ENCODE results near the gene POC1A. TPM values are rescaled to one million over a fixed set of nuclear protein-coding genes. Genes with fewer than 3 reads are reported as not detected.

POC1A gene
- total and polyA plus RNA-seq, 7 donors, result 0.66 to 15.8 (median 1.7) TPM

DNA sequence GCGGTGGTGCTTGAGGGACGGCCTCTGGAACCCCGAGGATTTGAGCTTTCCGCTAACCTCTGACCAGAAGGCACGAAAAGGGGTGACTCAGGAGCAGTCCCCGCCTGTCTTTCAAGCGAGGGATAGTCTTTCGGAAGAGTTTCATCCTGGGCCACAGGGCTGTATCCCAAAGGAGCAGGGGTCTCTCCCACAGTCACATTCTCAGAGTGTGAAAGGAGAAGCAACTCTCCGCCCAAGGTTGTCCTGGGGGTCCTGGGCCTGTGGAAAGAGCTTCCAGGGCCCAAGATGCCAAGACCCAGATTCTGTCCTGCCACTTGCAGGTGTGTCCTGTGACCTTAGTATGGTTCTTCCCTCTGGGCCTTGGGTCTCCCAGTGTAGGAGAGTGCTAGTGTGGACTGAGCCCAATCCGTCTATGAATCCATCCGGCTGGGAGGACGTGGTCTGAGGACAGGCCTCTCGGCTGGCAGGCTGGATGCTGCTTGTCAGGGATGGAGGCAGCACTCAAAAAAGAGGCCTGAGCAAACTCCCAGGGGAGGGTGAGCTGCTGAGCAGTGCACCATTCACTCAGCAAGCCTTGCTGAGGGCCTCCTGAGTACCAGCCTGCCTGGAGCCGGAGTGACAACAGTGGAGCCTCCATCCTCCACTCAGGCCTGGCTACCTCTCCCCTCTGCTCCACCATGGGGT, 96.3 kb downstream of the POC1A start:
- Histone ChIP-seq H3K9me3 (no peaks in the 10 kb centered on the region), H3K36me3 (peaks cover 0 to 6% (median 2%) of the 10 kb centered on the region in 4 donors), H3K27me3 (no peaks in the 10 kb centered on the region), H3K4me1 (peaks cover 0 to 46% (median 33%) of the 10 kb centered on the region in 4 donors), H3K27ac (peak overlapping the region; percentile 48 to 92 (median 69)), H3K4me3 (peak overlapping the region; percentile 33 to 83 (median 71))
- DNase-seq, result no peak
- 53 to 68% methylated on average over 14 of the region's 14 CpGs for WGBS, 2 donors
- TF ChIP-seq POLR2A (IDR thresholded peaks at IDR 0.05), result no peak
- no peak for TF ChIP-seq EP300 (IDR thresholded peaks at IDR 0.05)
- intact Hi-C loops (cut with DNase I), result loop anchor here (1.0 to 5.0 kb wide), 4 partner anchors 57 to 139 kb away; partner anchors contain the start of genes ALAS1, PARP3 and POC1A

- DNase-seq, result peak; percentile 100
- Histone ChIP-seq H3K27me3 (no peaks in the 10 kb centered on the region), H3K4me3 (peak overlapping the region; percentile 51 to 83 (median 71)), H3K36me3 (peaks cover 0 to 8% (median 2%) of the 10 kb centered on the region in 4 donors), H3K27ac (peak overlapping the region; percentile 88 to 94 (median 91)), H3K4me1 (peaks cover 0 to 45% (median 40%) of the 10 kb centered on the region in 4 donors), H3K9me3 (no peaks in the 10 kb centered on the region)
- WGBS, 2 donors, result 1% methylated on average over 55 of the region's 55 CpGs
- intact Hi-C loops (cut with DNase I), result loop anchor here (1.0 to 5.0 kb wide), 4 partner anchors 56 to 140 kb away; partner anchors contain the start of genes ALAS1, PARP3 and POC1A
- TF ChIP-seq CTCF (IDR thresholded peaks at IDR 0.05), result no peak
- peak in 1 of 4 donors; percentile 49 for TF ChIP-seq EP300 (IDR thresholded peaks at IDR 0.05)
- TF ChIP-seq POLR2AphosphoS5 (IDR thresholded peaks at IDR 0.05), result peak in 2 of 4 donors; percentile 57 to 79
Observed at GRCh38 chr3:52056968-52057811, 97.0 kb downstream of the POC1A start.

DNA sequence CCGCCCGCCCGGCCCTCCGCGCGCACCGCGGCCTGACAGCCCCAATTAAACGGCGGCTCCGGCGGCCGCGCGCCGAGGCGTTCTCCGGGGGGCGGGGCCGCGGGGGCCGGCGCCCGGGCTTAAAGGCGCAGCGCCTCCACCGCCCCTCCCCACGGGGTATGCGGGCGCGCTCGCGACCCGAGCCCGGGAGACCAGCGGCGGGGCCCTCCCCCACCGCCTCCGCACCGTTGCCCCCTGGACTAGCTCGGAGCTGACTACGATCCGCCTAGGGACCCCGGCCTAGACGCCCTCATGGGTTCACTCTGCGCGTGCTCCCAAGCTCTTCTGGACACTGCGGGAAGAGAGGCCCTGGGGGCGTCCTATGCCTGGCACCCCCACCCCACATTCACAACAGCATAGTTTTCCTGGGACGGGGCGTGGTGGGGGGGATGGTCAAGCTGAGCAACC, 97.7 kb downstream of the POC1A start, which contains the start of gene DUSP7:
Gene DUSP7 (minus strand): TSS at position 51 of the 447 bp plus-strand sequence. CDS start 205 bp downstream, outside the sequence.
- Histone ChIP-seq H3K36me3 (peaks cover 0 to 14% (median 4%) of the 10 kb centered on the region in 4 donors), H3K4me1 (peaks cover 0 to 51% (median 47%) of the 10 kb centered on the region in 4 donors), H3K9me3 (no peaks in the 10 kb centered on the region), H3K27me3 (no peaks in the 10 kb centered on the region), H3K4me3 (peak within 1 kb of the TSS; percentile 51 to 83 (median 71)), H3K27ac (peak within 1 kb of the TSS; percentile 88 to 94 (median 91))
- TF ChIP-seq POLR2AphosphoS5 (IDR thresholded peaks at IDR 0.05), result no peak
- TF ChIP-seq EP300 (IDR thresholded peaks at IDR 0.05), result no peak
- TF ChIP-seq POLR2A (IDR thresholded peaks at IDR 0.05), result no peak
- TF ChIP-seq CTCF (IDR thresholded peaks at IDR 0.05), result no peak
- WGBS, 2 donors, result 1% methylated on average over 51 of the region's 51 CpGs
- intact Hi-C loops (cut with DNase I), result loop anchor here (2.0 to 5.0 kb wide), 3 partner anchors 56 to 141 kb away; partner anchors contain the start of genes ALAS1 and PARP3
- DNase-seq, result peak; percentile 80

- peak overlapping the region; percentile 83 to 94 (median 88) for H3K27ac ChIP-seq
- H3K9me3 ChIP-seq, result no peaks in the 10 kb centered on the region
- peaks cover 0 to 52% (median 48%) of the 10 kb centered on the region in 4 donors for H3K4me1 ChIP-seq
- H3K27me3 ChIP-seq, result no peaks in the 10 kb centered on the region
- peaks cover 2 to 22% (median 8%) of the 10 kb centered on the region in 4 donors for H3K36me3 ChIP-seq
- H3K4me3 ChIP-seq, result peak overlapping the region; percentile 46 to 83 (median 71)
- TF ChIP-seq POLR2A (IDR thresholded peaks at IDR 0.05) (no peak), EP300 (IDR thresholded peaks at IDR 0.05) (no peak), CTCF (IDR thresholded peaks at IDR 0.05) (peak in 1 of 4 experiments; percentile 25), POLR2AphosphoS5 (IDR thresholded peaks at IDR 0.05) (no peak)
- 0 to 1% methylated on average over 94 of the region's 94 CpGs for whole genome bisulfite sequencing, 2 donors
- peak; percentile 75 for DNase-seq
- intact Hi-C loops (cut with DNase I), result loop anchor here (2.0 to 5.0 kb wide), 4 partner anchors 55 to 142 kb away; partner anchors contain the start of genes ALAS1 and PARP3
Observed at GRCh38 chr3:52055537-52056351, 98.5 kb downstream of the POC1A start.
